SK-N-SH (cell line): Measurements from ENCODE around the gene CSNK2A1.

ENCODE experiments used
- GATA2 ChIP-seq: sonication (generic); formaldehyde crosslinking; IDR thresholded peaks from 2 replicates; pipeline ENCODE4 v1.5.0; 2020; ENCODE audit warnings: mild to moderate bottlenecking, missing genetic modification reagents
- RCOR1 ChIP-seq: fragments of 150-350 bp; IDR thresholded peaks from 2 replicates; pipeline ENCODE4 v1.6.1; 2017; ENCODE audit warnings: antibody characterized with exemption, low read length
- TAF1 ChIP-seq: IDR thresholded peaks from 2 replicates; pipeline ENCODE4 v1.6.1; 2012; ENCODE audit warnings: low read depth, mild to moderate bottlenecking, low read length, moderate library complexity, borderline replicate concordance

DNA sequence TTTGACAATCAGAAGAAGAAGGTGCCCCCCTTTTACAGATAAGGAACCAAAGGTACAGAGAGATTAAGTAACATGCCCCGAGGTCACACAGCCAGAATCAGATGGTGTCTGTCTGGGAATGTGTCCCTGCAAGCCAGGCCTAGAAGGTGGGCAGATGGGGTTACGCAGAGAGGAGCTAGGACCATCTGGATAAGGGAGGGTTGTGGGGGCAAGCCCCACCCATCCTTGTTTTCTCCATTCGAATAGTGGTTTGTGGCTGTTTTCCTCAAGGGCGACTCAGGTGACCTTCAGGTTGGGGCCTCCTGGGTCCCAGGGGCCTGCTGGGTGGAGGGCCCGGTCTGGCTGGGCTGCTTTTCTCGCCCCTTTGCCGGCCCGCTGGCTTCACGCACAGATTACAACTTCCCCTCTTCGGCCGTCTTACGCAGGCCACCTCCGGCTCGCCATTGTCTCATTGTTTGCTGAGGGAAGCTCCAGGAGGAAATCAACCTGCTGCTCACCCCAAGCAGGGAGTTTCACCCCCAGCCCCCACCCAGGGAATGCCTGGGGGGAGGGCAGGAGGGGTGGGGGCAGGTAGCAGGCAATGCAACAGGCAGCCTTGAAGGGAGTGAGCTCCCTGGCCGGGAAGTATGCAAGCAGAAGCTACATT, 30.8 kb upstream of the CSNK2A1 start:
- TF ChIP-seq TAF1 (no peak), GATA2 (CRISPR knock-in tag) (no peak), RCOR1 (no peak)
